ENCODE data around the gene SEC23A. TPM values are rescaled to one million over a fixed set of nuclear protein-coding genes. Genes with fewer than 3 reads are reported as not detected.

Gene SEC23A
- 322 and 385 TPM in 2 replicates for total RNA-seq

DNA sequence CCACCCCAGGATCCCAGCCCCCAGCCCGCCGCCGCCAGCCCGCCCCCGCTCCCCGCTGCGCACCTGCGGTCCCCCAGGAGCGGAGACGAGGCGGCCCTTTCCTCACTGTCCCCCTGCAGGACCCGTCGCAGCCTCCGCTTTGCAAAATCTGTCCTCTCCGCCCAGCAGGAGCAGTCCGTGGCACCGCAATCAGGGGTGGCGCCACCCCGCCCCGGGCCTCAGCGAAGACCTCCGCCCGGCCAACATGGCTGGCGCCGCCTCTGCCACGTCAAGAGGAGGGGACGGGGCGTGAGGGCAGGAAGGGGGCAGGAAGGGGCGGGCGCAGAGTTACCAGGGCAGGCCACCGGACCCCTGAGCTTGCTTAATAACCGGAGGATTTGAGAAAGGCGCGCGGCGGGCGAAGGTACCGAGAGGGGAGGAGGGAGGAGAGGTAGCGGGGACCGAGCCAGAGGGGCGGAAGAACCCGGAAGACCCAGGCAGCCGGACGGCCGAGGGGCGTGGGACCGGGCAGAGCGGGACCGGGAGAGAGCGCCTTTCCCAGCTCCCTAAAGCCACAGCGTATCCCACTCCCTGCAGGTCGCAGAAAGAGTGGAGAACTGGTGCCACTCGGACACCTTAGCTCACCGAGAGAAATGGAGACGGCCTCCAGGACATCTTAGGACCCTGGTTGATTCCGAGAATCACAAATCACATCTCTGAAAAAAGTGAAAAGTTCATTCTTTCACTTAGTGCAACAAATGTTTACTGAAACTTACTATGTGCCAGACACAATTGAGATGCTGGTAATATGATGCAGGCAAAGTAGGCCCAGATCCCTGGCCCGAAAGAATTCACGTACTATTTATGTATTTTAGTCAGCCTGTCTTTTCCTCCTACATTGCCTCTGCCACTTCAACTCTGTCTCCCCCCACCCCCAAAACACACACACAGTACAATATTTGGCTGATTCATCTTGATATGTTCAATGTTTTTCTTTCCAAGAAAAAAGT is at the start of gene SEC23A:
SEC23A (minus strand) TSS at position 267 of the 989 bp plus-strand sequence. CDS start 7,117 bp downstream, outside the sequence.

DNA sequence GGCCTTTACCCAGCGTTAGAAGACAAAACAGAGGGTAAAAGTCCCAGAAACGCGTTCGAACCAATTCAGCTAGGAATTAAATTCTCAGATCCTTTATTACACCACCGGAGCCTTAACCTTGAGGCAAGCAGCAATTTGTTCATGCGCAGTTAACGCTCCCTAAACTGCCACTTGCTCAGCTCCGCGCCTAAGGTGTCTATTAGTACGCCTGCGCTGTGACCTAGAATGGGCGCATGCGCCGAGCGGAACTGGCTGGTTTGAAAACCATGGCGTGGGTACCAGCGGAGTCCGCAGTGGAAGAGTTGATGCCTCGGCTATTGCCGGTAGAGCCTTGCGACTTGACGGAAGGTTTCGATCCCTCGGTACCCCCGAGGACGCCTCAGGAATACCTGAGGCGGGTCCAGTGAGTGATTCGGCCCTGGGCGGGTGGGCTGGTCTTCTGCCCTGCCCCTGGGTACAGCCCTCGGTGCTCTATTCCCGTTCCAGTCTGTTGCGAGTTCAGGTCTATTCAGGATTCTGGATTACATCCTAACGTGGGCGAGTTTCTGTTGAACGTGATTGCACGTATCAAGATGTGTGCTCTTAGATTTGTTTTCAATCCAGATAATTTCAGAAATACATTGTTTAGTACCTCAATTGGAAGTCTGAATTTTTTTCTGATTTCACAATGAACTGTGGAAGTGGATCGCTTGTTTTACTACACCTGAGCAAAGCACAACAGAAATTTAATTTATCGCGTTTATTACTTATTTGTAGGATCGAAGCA is 11.2 kb upstream of the SEC23A start, which contains the start of gene GEMIN2:
GEMIN2 (plus strand) TSS at position 251 of the 766 bp plus-strand sequence; CDS start at position 267, 16 bp downstream.

Small RNA genes lying within 50 kb of the gene (small RNA-seq; reads per million reads assigned to genes)
- gene AL109628.1, result not detected
- gene RF00019, result not detected

Other genes starting within 250 kb of the SEC23A start
- gene GEMIN2, start 11.1 kb upstream of the SEC23A start, total RNA-seq, result 35.4 and 42.2 TPM in 2 replicates
- 27.8 and 30.6 TPM in 2 replicates for gene TRAPPC6B, start 67.1 kb upstream of the SEC23A start, total RNA-seq
- 38.4 and 45.1 TPM in 2 replicates for gene PNN, start 72.0 kb upstream of the SEC23A start, total RNA-seq
- 20.5 and 20.7 TPM in 2 replicates for gene MIA2, start 130.7 kb upstream of the SEC23A start, total RNA-seq

All from thoracic aorta endothelial cell (primary cell).